ENCODE data around the gene PHEX.

PHEX gene

DNA sequence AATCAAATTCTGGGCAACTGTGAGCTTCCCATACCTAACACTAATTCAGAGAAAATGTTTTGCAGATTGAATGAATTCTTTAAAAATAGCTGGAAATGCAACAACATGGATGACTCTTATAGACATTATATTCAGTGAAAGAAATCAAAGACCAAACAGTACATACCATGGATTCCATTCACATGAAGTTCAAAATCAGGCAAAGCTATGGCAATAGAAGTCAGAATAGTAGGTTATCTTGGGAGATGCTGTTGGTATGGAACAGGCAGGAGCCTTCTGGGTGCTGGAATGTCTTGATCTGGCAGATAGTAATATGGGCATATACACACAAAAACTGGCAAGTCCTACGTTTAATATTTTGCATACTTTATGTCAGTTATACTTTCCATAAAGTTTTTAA lies 215.0 kb downstream of the PHEX start:
- no peak overlapping the region for H3K27ac ChIP-seq

DNA sequence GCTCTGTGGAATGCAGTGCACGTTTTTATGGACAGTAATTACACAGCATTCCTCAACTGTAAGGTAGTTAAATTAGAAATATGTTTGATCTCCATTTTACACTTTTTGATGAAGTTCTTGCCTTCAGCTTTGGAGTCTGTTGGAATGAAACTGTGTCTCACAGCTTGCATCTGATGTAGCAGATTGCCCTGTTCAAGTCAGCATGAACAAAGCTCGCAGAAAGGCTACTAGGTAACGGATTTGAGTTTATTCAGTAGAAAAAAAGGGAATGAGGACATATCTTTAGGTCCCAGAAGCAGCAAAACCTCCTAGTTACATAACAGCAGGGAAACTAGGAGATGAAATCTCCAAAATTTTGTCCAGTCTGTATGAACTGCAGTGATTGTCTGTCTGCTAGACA lies 216.3 kb downstream of the PHEX start:
- H3K27ac ChIP-seq: no peak overlapping the region
- TF ChIP-seq, protein P1, sequence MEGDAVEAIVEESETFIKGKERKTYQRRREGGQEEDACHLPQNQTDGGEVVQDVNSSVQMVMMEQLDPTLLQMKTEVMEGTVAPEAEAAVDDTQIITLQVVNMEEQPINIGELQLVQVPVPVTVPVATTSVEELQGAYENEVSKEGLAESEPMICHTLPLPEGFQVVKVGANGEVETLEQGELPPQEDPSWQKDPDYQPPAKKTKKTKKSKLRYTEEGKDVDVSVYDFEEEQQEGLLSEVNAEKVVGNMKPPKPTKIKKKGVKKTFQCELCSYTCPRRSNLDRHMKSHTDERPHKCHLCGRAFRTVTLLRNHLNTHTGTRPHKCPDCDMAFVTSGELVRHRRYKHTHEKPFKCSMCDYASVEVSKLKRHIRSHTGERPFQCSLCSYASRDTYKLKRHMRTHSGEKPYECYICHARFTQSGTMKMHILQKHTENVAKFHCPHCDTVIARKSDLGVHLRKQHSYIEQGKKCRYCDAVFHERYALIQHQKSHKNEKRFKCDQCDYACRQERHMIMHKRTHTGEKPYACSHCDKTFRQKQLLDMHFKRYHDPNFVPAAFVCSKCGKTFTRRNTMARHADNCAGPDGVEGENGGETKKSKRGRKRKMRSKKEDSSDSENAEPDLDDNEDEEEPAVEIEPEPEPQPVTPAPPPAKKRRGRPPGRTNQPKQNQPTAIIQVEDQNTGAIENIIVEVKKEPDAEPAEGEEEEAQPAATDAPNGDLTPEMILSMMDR (conservative IDR thresholded peaks at IDR 0.05): no peak
- TF ChIP-seq ZFX (IDR thresholded peaks at IDR 0.05): no peak

More for the DNA sequence above, 215.0 kb downstream of the PHEX start:
- TF ChIP-seq, protein P1 (conservative IDR thresholded peaks at IDR 0.05): no peak
- TF ChIP-seq ZFX (IDR thresholded peaks at IDR 0.05): no peak

DNA sequence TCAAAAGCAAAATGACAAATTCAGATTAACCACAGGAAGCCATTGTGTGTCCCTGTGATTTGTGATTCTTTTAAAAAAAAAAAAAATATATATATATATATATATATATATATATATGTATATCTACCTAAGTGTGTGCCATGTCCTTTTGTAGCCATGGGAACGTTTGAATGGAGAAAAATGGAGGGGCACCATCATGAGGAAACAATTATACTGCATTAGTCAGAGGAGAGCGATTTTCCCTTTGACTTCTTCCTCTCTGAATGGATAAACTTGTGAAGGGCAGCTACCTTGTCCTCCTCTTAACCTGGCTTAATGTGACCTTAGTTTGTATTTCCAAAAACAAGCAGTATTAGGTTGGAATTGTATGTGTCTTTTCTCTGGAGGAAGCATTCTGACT lies 217.2 kb downstream of the PHEX start:
- H3K27ac ChIP-seq: no peak overlapping the region
- TF ChIP-seq ZFX (IDR thresholded peaks at IDR 0.05): no peak
- TF ChIP-seq, protein P1 (conservative IDR thresholded peaks at IDR 0.05): no peak

DNA sequence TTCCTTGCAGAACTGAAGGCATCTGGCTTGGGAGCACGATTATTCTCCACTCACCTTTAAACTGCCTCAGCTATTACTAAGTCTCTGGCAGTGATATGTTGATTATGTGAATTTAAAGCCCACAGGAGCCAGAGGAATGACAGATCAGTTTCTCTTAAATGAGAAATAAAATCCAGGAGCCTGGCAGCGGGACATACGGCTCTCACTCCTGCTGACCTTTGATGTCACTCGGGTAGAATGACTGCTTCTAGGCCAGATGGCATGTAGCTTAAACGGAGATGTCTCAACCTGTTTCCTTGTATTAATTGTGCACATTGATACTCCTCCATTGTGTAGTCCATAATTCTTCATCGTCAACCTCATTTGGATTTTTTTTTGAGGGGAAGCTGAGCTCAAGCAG lies 236.6 kb downstream of the PHEX start:
- H3K27ac ChIP-seq: no peak overlapping the region
- TF ChIP-seq, protein P1 (conservative IDR thresholded peaks at IDR 0.05): no peak

DNA sequence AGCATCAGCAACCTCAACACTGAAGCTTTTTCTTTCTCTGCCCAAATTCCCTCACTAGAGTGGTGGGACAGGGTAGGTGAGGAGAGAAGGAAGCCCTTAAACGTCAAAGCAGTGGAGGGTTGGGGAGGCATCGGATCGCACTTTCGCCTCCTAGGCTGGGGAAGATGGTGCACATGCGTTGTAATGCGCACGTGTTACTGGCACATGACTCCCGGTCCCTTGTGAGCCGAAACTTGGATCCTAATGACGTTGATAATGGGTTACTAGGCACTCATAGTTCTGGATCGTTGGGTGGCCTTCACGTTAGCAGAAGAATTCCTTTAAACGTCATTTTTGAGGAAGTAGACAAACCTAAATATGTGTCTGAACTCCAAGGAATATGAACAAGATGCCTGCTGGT lies 240.5 kb downstream of the PHEX start, which contains the start of gene CBLL2:
TSS of gene CBLL2 (plus strand) at position 301 of the 400 bp plus-strand sequence. CDS start at position 380, 79 bp downstream.
- no peak for TF ChIP-seq ZFX (IDR thresholded peaks at IDR 0.05)
- TF ChIP-seq, protein P1 (conservative IDR thresholded peaks at IDR 0.05): no peak
- H3K27ac ChIP-seq: no peak within 1 kb of the TSS

DNA sequence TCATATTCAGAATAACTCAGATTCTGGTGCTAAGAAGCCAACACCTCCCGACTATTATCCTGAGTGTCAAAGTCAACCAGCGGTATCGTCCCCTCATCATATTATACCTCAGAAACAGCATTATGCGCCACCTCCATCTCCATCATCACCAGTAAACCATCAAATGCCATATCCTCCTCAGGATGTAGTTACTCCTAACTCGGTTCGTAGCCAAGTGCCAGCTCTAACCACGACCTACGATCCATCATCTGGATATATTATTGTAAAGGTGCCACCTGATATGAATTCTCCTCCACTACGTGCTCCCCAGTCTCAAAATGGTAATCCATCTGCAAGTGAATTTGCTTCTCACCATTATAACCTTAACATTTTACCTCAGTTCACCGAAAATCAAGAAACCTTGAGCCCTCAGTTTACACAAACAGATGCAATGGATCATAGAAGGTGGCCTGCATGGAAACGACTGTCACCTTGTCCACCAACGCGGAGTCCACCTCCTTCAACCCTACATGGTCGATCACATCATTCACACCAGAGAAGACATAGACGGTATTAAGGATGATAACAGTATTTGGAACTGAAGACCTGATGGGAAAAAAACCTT lies 241.7 kb downstream of the PHEX start:
- TF ChIP-seq, protein P1 (conservative IDR thresholded peaks at IDR 0.05): no peak
- TF ChIP-seq ZFX (IDR thresholded peaks at IDR 0.05): no peak
- no peak overlapping the region for H3K27ac ChIP-seq

DNA sequence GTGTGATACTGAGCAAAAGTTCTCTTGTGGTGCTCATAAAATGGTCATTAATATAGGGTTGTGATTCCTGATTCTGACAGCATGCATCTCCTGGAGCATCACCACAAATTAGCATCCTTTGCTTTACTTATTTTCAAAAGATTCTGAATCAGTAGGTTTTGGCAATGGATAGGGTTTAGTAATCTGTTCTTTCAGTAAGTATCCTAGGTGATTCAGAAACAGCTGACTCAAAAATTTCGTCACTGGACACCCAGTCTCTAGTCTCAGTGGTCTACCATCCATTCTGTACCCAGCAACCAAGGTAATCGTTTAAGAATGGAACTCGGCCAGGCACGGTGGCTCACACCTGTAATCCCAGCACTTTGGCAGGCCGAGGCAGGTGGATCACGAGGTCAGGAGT lies 244.7 kb downstream of the PHEX start:
- H3K27ac ChIP-seq: no peak overlapping the region
- no peak for TF ChIP-seq ZFX (IDR thresholded peaks at IDR 0.05)
- TF ChIP-seq, protein P1 (conservative IDR thresholded peaks at IDR 0.05): no peak

Measured in C4-2B (cell line).